Lung (tissue), 12 donors: Measurements from ENCODE around the gene GIPC2. TPM values are rescaled to one million over a fixed set of nuclear protein-coding genes. Genes with fewer than 3 reads are reported as not detected.
A peak's percentile ranks its signal among the peaks of the same experiment; 100 is the strongest.

ENCODE experiments used
- ATAC-seq: fragments of 200-7000 bp; cut with Tn5 transposase; one replicate; pipeline ENCODE4 v1.9.1; 2020; ENCODE audit warnings: moderate number of reproducible peaks; ENCODE audit not compliant: insufficient read depth, low FRiP score
- DNase-seq, 3 donors: peaks; one replicate each; pipeline ENCODE4 v3.0.0-alpha.2; 2013 to 2017
- H3K27ac ChIP-seq, 2 donors: one replicate each; pipeline ENCODE4 v1.5.1; 2013; ENCODE audit warnings: mild to moderate bottlenecking in 2 of 2, moderate library complexity in 2 of 2, control low read depth in 1 of 2, inconsistent platforms in 1 of 2, low read depth in 1 of 2, low read length in 1 of 2
- H3K27me3 ChIP-seq, 3 donors: one replicate each; pipeline ENCODE4 v1.5.1; 2013; ENCODE audit warnings: low read length in 2 of 3; ENCODE audit not compliant: control insufficient read depth in 3 of 3, insufficient read depth in 3 of 3
- H3K36me3 ChIP-seq, 4 donors: one replicate each; pipeline ENCODE4 v1.5.1; 2013; ENCODE audit warnings: low read length in 4 of 4, mild to moderate bottlenecking in 1 of 4, moderate library complexity in 1 of 4; ENCODE audit not compliant: control insufficient read depth in 4 of 4, insufficient read depth in 4 of 4
- H3K4me1 ChIP-seq, 5 donors: one replicate each; pipeline ENCODE4 v1.5.1; 2013; ENCODE audit warnings: low read length in 5 of 5, mild to moderate bottlenecking in 2 of 5, moderate library complexity in 1 of 5; ENCODE audit not compliant: control insufficient read depth in 5 of 5, insufficient read depth in 5 of 5
- H3K4me3 ChIP-seq: one replicate; pipeline ENCODE4 v1.5.1; 2013; ENCODE audit warnings: mild to moderate bottlenecking, control low read depth, moderate library complexity
- H3K9ac ChIP-seq, 2 donors: one replicate each; pipeline ENCODE4 v1.5.1; 2013; ENCODE audit warnings: low read length in 2 of 2, control low read depth in 1 of 2; ENCODE audit not compliant: insufficient read depth in 1 of 2
- H3K9me3 ChIP-seq, 4 donors: one replicate each; pipeline ENCODE4 v1.5.1; 2013; ENCODE audit warnings: low read length in 3 of 4, mild to moderate bottlenecking in 1 of 4, moderate library complexity in 1 of 4; ENCODE audit not compliant: control insufficient read depth in 4 of 4, insufficient read depth in 3 of 4
- CTCF ChIP-seq: IDR thresholded peaks from 2 replicates; pipeline ENCODE4 v1.5.1; 2012; ENCODE audit warnings: mild to moderate bottlenecking; ENCODE audit errors: control extremely low read depth, extremely low read depth
- WGBS, 2 donors: extraction: QIAGEN DNeasy Blood & Tissue Kit; methylation state at CpG; one replicate each; pipeline ENCODE4 v1.1.7; 2013; 5-methylcytosine and 5-hydroxymethylcytosine counted together
- polyA plus RNA-seq, 2 donors: library from polyadenylated mRNA; stranded (reverse); fragments of 200-250 nt; gene quantifications; one replicate each; pipeline ENCODE4 v1.2.1, GENCODE V29; 2013
- total RNA-seq, 2 donors: library from RNA; depleted of rRNA in 1 of 2; stranded (reverse); fragments of >200 nt in 1 of 2; gene quantifications; one replicate each; pipeline ENCODE4 v1.2.1, GENCODE V29; 2014 to 2021
- donor health status: control.
- donor health status: control.
- donor health status: Bipolar disorder and iron deficiency.
- donor health status: healthy.
- donor health status: DM: yes; HTN: yes; CAD: no.

The GIPC2 gene
- total and polyA plus RNA-seq, 4 donors: 0.94 to 2.5 (median 1.8) TPM

GRCh38 chr1:78093560-78093959 is 47.8 kb downstream of the GIPC2 start:
- H3K36me3 ChIP-seq: no peaks in the 10 kb centered on the region
- peaks cover 0 to 23% (median 0%) of the 10 kb centered on the region in 5 donors for H3K4me1 ChIP-seq
- no peak overlapping the region for H3K27ac ChIP-seq
- no peaks in the 10 kb centered on the region for H3K27me3 ChIP-seq
- ATAC-seq (no peak), DNase-seq (no peak)
- TF ChIP-seq CTCF: no peak
- no peak overlapping the region for H3K9ac ChIP-seq
- WGBS, 2 donors: 96 to 97% methylated on average over 1 of the region's 1 CpG
- no peaks in the 10 kb centered on the region for H3K9me3 ChIP-seq
- no peak overlapping the region for H3K4me3 ChIP-seq

GRCh38 chr1:78094639-78095038 is 48.9 kb downstream of the GIPC2 start:
- WGBS, 2 donors: 90 to 93% methylated on average over 1 of the region's 1 CpG

GRCh38 chr1:78095593-78095992 is 49.8 kb downstream of the GIPC2 start:
- no peaks in the 10 kb centered on the region for H3K9me3 ChIP-seq
- 83 to 91% methylated on average over 2 of the region's 2 CpGs for WGBS, 2 donors
- no peak overlapping the region for H3K9ac ChIP-seq
- no peak overlapping the region for H3K4me3 ChIP-seq
- ATAC-seq (no peak), DNase-seq (no peak)
- no peak for TF ChIP-seq CTCF
- no peaks in the 10 kb centered on the region for H3K27me3 ChIP-seq
- H3K4me1 ChIP-seq: peaks cover 0 to 24% (median 0%) of the 10 kb centered on the region in 5 donors
- no peaks in the 10 kb centered on the region for H3K36me3 ChIP-seq
- H3K27ac ChIP-seq: peak overlapping the region in 1 of 2 donors; percentile 77

More at GRCh38 chr1:78094639-78095038, 48.9 kb downstream of the GIPC2 start:
- Histone ChIP-seq H3K27me3 (no peaks in the 10 kb centered on the region), H3K4me3 (no peak overlapping the region), H3K4me1 (peaks cover 0 to 24% (median 0%) of the 10 kb centered on the region in 5 donors), H3K9ac (no peak overlapping the region), H3K36me3 (no peaks in the 10 kb centered on the region), H3K27ac (no peak overlapping the region), H3K9me3 (no peaks in the 10 kb centered on the region)
- ATAC-seq (no peak), DNase-seq (no peak)
- TF ChIP-seq CTCF: no peak

- H3K9me3 ChIP-seq: no peaks in the 10 kb centered on the region
- no peak overlapping the region for H3K9ac ChIP-seq
- no peaks in the 10 kb centered on the region for H3K36me3 ChIP-seq
- peak overlapping the region in 1 of 2 donors; percentile 77 for H3K27ac ChIP-seq
- no peak for DNase-seq
- no peak for TF ChIP-seq CTCF
- H3K4me1 ChIP-seq: peaks cover 0 to 24% (median 0%) of the 10 kb centered on the region in 5 donors
- ATAC-seq: no peak
- no peak overlapping the region for H3K4me3 ChIP-seq
- no peaks in the 10 kb centered on the region for H3K27me3 ChIP-seq
These were observed 50.3 kb downstream of the GIPC2 start for GRCh38 chr1:78096017-78096416.
